Activated CD8-positive, alpha-beta memory T cell treated with anti-CD3 and anti-CD28 coated beads for 36 hours (primary cell): ENCODE measurements around the gene DNAAF6. TPM values are rescaled to one million over a fixed set of nuclear protein-coding genes. Genes with fewer than 3 reads are reported as not detected.

Source experiments
- CTCF ChIA-PET: fragments of 350-600 bp; sonication (Branson Sonifier 250); formaldehyde crosslinking; loops from one replicate; lab custom pipeline; 2021; ENCODE audit warnings: antibody characterized with exemption; lab: Charles Lee
- POLR2A ChIA-PET: fragments of 350-600 bp; sonication (Branson Sonifier 250); formaldehyde crosslinking; loops from one replicate; lab custom pipeline; 2021; ENCODE audit warnings: antibody characterized with exemption; lab: Charles Lee
- total RNA-seq, 2 experiments: library from RNA; stranded (reverse); gene quantifications; one replicate each; pipeline ENCODE4 v1.2.3, GENCODE V29; 2021

Gene DNAAF6
- total RNA-seq, 2 experiments from 2014 or later = not detected

DNA sequence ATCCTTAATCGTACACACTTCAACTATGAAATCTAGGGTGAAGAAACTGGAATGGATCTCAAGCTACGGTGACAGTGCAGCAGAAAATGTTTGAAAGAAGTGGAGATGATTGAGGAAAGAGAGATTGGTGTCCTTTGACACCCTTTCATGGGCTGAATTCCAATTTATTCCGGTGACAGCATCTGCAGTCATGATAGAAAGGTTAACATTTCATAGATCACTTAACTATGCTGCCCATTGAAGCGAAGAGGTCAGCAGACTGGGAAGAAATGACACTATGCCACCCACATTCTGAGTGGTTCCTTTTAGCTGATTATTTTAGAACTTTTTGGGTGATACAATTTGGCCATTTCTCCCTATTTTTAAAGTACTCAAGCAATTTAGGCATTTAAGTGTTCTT lies 82.3 kb downstream of the DNAAF6 start:
- POLR2A ChIA-PET = no interaction called here
- CTCF ChIA-PET = no interaction called here

DNA sequence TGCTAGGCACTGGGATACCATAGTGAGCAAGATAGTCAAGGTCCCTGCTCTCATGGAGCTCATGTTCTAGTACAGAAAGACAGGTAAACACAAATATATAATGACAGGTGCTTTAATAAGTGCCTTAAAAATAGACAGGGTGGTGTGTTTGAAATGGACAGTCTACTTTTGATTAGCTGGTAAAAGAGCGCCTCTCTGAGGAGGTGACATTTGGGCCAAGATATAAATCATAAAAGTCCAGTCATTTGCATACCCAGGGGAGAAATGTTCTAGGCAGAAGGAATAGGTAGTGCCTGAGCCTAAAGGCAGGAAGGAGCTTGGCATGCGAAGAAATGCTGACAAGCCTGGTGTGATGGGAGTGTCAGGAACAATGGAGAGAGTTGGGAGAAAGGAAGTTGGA lies 83.6 kb downstream of the DNAAF6 start:
- CTCF ChIA-PET = no interaction called here
- POLR2A ChIA-PET = no interaction called here

DNA sequence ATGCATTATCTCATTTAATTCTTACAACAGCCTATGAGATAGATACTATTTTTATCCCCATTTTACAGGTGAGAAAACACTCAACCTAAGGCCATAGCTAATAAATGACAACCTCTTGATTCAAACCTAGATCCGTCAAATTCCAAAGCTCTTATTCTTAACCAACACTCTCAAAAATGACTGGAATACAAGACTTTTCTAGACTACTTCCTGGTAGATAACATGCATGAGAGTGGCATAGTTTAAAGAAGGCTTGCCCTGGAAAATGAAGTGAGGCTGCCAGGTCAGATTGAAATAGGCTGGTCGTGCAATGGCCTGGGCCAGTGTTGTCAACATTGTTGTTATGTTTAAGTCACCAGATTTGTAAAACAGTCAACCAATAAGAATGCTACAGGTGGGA lies 86.6 kb downstream of the DNAAF6 start:
- POLR2A ChIA-PET = no interaction called here
- CTCF ChIA-PET = no interaction called here

Other genes starting within 250 kb of the DNAAF6 start
- gene MORC4, start 206.4 kb upstream of the DNAAF6 start, total RNA-seq = 10 to 100 TPM in 1 of 2 experiments, 1 to 10 TPM in 1; 9.3 to 10.1 TPM
- gene RBM41, start 87.8 kb upstream of the DNAAF6 start, total RNA-seq = 10 to 100 TPM; 13.0 TPM
- 1 to 10 TPM; 2.5 to 3.7 TPM for gene NUP62CL, start 178 bp upstream of the DNAAF6 start, total RNA-seq
- gene FRMPD3, start 243.0 kb downstream of the DNAAF6 start, total RNA-seq = not detected